SK-N-SH treated with all-trans-retinoic acid at 6 μM for 48 hours (cell line): ENCODE data around the gene ENPP7.

Experiments used
- ATAC-seq: fragments of 200-7000 bp; cut with Tn5 transposase; 3 replicates; pipeline ENCODE4 v1.9.1; 2020; ENCODE audit warnings: mild to moderate bottlenecking, moderate library complexity
- ARNTL ChIP-seq: fragments of 450-650 bp; formaldehyde crosslinking; IDR thresholded peaks from 2 replicates; pipeline ENCODE4 v1.5.0; 2020; ENCODE audit warnings: low read depth, mild to moderate bottlenecking, moderate library complexity, borderline replicate concordance
- BACH2 ChIP-seq: fragments of 250-450 bp; sonication (Bioruptor Pico); IDR thresholded peaks from 2 replicates; pipeline ENCODE4 v1.9.0; 2021; ENCODE audit warnings: mild to moderate bottlenecking, borderline replicate concordance
- CSDC2 ChIP-seq: fragments of 250-450 bp; sonication (Bioruptor Pico); IDR thresholded peaks from 2 replicates; pipeline ENCODE4 v1.5.0; 2020; ENCODE audit warnings: mild to moderate bottlenecking, moderate library complexity
- ESRRG ChIP-seq: fragments of 250-450 bp; sonication (Bioruptor Pico); IDR thresholded peaks from 2 replicates; pipeline ENCODE4 v1.6.1; 2021; ENCODE audit warnings: mild to moderate bottlenecking
- GLIS3 ChIP-seq: fragments of 250-450 bp; sonication (Bioruptor Pico); IDR thresholded peaks from 2 replicates; pipeline ENCODE4 v1.5.0; 2020; ENCODE audit warnings: mild to moderate bottlenecking, moderate library complexity
- ISL1 ChIP-seq: fragments of 250-450 bp; sonication (Bioruptor Pico); IDR thresholded peaks from 2 replicates; pipeline ENCODE4 v2.1.2; 2022; ENCODE audit warnings: mild to moderate bottlenecking, moderate library complexity
- OSR1 ChIP-seq: fragments of 250-450 bp; sonication (Bioruptor Pico); IDR thresholded peaks from 2 replicates; pipeline ENCODE4 v1.8.0; 2022; ENCODE audit warnings: moderate library complexity, mild to moderate bottlenecking, inconsistent platforms
- PPARA ChIP-seq: fragments of 250-450 bp; sonication (Bioruptor Pico); IDR thresholded peaks from 2 replicates; pipeline ENCODE4 v1.5.0; 2020; ENCODE audit warnings: mild to moderate bottlenecking, borderline replicate concordance
- RARB ChIP-seq: fragments of 250-450 bp; sonication (Bioruptor Pico); IDR thresholded peaks from 2 replicates; pipeline ENCODE4 v1.8.0; 2021; ENCODE audit warnings: mild to moderate bottlenecking, moderate library complexity
- SNAI2 ChIP-seq: fragments of 250-450 bp; sonication (Bioruptor Pico); IDR thresholded peaks from 2 replicates; pipeline ENCODE4 v1.5.0; 2020; ENCODE audit warnings: mild to moderate bottlenecking, moderate library complexity
- TCF4 ChIP-seq: fragments of 250-450 bp; sonication (Bioruptor Pico); IDR thresholded peaks from 2 replicates; pipeline ENCODE4 v1.8.0; 2021; ENCODE audit warnings: mild to moderate bottlenecking, moderate library complexity, borderline replicate concordance
- TOX ChIP-seq: fragments of 250-450 bp; sonication (Bioruptor Pico); IDR thresholded peaks from 2 replicates; pipeline ENCODE4 v1.8.0; 2021; ENCODE audit warnings: mild to moderate bottlenecking, moderate library complexity, borderline replicate concordance
- ZFP3 ChIP-seq: fragments of 250-450 bp; sonication (Bioruptor Pico); IDR thresholded peaks from 2 replicates; pipeline ENCODE4 v1.5.0; 2020; ENCODE audit warnings: mild to moderate bottlenecking, moderate library complexity
- ZFP30 ChIP-seq: fragments of 450-650 bp; formaldehyde crosslinking; IDR thresholded peaks from 2 replicates; pipeline ENCODE4 v1.5.0; 2022; ENCODE audit warnings: mild to moderate bottlenecking, moderate library complexity
- ZNF565 ChIP-seq: fragments of 450-650 bp; formaldehyde crosslinking; conservative IDR thresholded peaks from 2 replicates; pipeline ENCODE4 v1.5.0; 2020; ENCODE audit warnings: low read depth, mild to moderate bottlenecking, moderate library complexity
- ZNF70 ChIP-seq: fragments of 450-650 bp; formaldehyde crosslinking; IDR thresholded peaks from 2 replicates; pipeline ENCODE4 v1.5.0; 2020; ENCODE audit warnings: mild to moderate bottlenecking, moderate library complexity
- TF ChIP-seq, protein P1 (sequence below): fragments of 250-450 bp; sonication (Bioruptor Pico); IDR thresholded peaks from 2 replicates; pipeline ENCODE4 v1.5.1; 2020; ENCODE audit warnings: low read depth, mild to moderate bottlenecking, moderate library complexity
- TF ChIP-seq, protein P2 (sequence below): fragments of 250-450 bp; sonication (Bioruptor Pico); IDR thresholded peaks from 2 replicates; pipeline ENCODE4 v1.5.0; 2020; ENCODE audit warnings: mild to moderate bottlenecking, moderate library complexity
- TF ChIP-seq, protein P3 (sequence below): fragments of 250-450 bp; sonication (Bioruptor Pico); IDR thresholded peaks from 2 replicates; pipeline ENCODE4 v1.8.0; 2020; ENCODE audit warnings: mild to moderate bottlenecking, moderate library complexity, borderline replicate concordance

The ENPP7 gene

DNA sequence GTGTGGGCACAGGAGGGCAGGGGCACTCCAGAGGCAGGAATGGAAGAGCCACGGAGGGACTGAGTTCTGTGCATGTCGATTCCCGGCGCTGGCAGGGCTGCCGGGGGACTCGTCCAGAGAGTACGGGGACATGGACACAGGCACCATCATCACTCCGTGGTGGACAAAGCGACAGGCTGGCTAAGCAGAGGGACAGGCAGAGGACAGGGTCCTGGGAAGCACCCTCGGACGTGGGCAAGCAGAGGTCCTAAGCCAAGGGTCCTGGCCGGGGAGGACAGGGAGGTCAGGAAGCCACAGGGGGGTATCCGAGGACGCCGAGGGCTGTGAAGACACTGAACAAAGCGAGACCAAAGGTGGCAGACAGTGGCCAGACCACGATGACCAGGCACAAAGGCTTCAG lies 44.3 kb upstream of the ENPP7 start:
- no peak for ATAC-seq
- TF ChIP-seq ZNF70 (CRISPR knock-in tag) (no peak), BACH2 (CRISPR knock-in tag) (no peak), ZFP30 (CRISPR knock-in tag) (no peak), CSDC2 (CRISPR knock-in tag) (no peak), ESRRG (no peak), SNAI2 (no peak), ZFP3 (CRISPR knock-in tag) (no peak)
- TF ChIP-seq, protein P1, sequence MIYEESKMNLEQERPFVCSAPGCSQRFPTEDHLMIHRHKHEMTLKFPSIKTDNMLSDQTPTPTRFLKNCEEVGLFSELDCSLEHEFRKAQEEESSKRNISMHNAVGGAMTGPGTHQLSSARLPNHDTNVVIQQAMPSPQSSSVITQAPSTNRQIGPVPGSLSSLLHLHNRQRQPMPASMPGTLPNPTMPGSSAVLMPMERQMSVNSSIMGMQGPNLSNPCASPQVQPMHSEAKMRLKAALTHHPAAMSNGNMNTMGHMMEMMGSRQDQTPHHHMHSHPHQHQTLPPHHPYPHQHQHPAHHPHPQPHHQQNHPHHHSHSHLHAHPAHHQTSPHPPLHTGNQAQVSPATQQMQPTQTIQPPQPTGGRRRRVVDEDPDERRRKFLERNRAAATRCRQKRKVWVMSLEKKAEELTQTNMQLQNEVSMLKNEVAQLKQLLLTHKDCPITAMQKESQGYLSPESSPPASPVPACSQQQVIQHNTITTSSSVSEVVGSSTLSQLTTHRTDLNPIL (CRISPR knock-in tag): no peak
- TF ChIP-seq, protein P2, sequence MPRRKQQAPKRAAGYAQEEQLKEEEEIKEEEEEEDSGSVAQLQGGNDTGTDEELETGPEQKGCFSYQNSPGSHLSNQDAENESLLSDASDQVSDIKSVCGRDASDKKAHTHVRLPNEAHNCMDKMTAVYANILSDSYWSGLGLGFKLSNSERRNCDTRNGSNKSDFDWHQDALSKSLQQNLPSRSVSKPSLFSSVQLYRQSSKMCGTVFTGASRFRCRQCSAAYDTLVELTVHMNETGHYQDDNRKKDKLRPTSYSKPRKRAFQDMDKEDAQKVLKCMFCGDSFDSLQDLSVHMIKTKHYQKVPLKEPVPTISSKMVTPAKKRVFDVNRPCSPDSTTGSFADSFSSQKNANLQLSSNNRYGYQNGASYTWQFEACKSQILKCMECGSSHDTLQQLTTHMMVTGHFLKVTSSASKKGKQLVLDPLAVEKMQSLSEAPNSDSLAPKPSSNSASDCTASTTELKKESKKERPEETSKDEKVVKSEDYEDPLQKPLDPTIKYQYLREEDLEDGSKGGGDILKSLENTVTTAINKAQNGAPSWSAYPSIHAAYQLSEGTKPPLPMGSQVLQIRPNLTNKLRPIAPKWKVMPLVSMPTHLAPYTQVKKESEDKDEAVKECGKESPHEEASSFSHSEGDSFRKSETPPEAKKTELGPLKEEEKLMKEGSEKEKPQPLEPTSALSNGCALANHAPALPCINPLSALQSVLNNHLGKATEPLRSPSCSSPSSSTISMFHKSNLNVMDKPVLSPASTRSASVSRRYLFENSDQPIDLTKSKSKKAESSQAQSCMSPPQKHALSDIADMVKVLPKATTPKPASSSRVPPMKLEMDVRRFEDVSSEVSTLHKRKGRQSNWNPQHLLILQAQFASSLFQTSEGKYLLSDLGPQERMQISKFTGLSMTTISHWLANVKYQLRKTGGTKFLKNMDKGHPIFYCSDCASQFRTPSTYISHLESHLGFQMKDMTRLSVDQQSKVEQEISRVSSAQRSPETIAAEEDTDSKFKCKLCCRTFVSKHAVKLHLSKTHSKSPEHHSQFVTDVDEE (CRISPR knock-in tag): no peak

DNA sequence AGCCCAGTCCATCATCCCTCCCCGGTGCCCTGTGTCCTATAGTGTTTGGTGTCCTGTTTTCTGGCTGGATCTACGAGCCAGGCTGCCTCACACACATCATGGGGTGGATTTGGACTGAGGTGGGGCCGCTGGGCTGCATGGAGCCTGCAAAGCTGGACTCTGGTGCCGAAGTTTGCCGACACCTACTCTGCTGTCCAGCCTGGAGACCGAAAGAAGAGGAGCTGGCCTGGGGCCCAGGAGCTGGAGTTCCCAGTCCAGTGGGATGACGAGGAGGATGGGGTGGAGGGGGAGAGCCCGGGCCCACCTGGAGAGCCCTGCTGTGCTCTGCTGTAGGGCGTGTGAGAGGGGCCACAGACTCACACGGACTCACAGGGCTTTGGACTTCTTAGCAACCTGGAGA lies 40.3 kb upstream of the ENPP7 start:
- no peak for TF ChIP-seq ARNTL (CRISPR knock-in tag)
- no peak for TF ChIP-seq ISL1 (CRISPR knock-in tag)
- TF ChIP-seq ZNF70 (CRISPR knock-in tag): no peak
- TF ChIP-seq ZNF565 (CRISPR knock-in tag): no peak
- no peak for TF ChIP-seq OSR1 (CRISPR knock-in tag)
- TF ChIP-seq PPARA: no peak
- no peak for TF ChIP-seq SNAI2
- ATAC-seq: no peak

DNA sequence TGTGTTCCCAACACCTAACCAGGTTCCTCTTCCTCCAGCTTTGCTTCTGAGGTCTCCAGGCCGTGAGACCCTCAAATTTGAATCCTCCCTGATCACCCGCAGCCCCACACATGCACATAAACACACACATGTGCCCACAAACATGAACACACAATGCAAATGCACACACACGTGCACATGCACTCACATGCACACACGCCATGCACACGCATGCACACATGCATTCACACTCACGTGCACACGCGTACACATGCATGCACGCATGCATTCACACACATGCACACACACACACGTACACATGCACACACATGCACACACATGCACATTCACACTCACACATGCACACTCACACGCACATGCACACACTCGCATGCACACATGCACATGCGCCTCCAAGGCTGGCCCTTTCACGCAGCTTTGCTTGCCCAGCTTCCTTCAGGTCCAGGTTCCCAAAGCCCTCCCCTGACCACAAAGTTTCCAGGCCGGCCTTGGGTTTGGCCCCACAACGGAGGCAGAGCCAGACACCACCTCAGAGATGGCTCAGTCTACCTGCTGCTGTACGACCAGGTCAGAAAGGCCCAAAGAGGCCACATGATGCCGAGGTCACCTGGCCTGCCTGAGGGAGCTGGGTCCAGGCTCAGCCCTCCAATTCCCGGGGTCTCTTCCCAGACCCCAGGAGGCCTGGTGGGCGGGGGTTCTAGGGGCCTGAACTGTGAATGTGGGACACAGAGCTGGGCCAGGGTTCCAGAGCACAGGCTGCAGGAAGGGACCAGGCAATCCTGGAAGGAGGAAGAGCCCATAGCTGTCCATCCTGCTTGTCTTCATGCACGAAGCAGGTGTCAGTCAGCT lies 39.5 kb upstream of the ENPP7 start:
- TF ChIP-seq, protein P3, sequence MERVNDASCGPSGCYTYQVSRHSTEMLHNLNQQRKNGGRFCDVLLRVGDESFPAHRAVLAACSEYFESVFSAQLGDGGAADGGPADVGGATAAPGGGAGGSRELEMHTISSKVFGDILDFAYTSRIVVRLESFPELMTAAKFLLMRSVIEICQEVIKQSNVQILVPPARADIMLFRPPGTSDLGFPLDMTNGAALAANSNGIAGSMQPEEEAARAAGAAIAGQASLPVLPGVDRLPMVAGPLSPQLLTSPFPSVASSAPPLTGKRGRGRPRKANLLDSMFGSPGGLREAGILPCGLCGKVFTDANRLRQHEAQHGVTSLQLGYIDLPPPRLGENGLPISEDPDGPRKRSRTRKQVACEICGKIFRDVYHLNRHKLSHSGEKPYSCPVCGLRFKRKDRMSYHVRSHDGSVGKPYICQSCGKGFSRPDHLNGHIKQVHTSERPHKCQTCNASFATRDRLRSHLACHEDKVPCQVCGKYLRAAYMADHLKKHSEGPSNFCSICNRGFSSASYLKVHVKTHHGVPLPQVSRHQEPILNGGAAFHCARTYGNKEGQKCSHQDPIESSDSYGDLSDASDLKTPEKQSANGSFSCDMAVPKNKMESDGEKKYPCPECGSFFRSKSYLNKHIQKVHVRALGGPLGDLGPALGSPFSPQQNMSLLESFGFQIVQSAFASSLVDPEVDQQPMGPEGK (CRISPR knock-in tag): no peak
- TF ChIP-seq ZNF565 (CRISPR knock-in tag) (no peak), OSR1 (CRISPR knock-in tag) (no peak), ARNTL (CRISPR knock-in tag) (no peak), SNAI2 (no peak), GLIS3 (CRISPR knock-in tag) (no peak), ZFP3 (CRISPR knock-in tag) (no peak), RARB (CRISPR knock-in tag) (no peak)
- no peak for ATAC-seq

DNA sequence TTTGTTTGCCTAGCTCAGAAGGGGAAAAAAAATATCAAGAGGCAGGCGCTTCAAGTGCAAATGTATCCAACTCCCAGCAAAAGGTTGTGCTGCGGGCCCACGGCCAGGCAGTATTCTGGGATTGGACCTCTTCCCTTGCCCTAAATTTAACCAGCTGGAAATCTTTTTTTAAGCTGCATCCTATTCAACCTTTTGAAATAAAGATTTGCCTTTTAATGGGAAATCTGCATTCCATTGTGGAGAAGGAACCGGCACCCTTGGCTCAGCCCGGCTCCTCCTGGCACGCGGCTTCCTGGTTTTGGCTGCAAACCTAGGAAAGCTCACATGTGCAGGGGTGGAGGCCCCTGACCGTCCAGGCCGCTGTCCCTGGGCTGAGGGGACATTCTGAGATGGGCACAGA lies 38.8 kb upstream of the ENPP7 start:
- no peak for ATAC-seq
- TF ChIP-seq ZNF70 (CRISPR knock-in tag) (no peak), ARNTL (CRISPR knock-in tag) (no peak), TCF4 (CRISPR knock-in tag) (no peak), TOX (CRISPR knock-in tag) (no peak), ISL1 (CRISPR knock-in tag) (no peak)

DNA sequence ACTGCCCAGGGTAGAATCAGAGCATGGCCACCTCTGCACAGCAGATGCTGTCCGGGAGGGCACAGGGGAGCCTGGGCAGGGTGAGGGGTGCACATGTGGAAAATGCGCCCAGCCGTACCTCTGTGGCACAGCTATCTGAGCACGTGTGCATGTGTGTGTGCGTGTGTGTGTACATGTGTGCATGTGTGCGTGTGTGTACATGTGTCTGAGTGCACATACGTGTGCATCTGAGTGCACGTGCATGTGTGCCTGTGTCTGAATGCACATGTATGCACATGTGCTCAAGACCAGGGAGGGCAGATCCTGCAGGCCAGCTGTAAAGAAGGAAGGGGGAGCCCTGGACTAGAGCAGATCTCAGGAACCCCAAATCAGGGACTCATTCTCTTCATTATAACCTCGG lies 37.3 kb upstream of the ENPP7 start:
- TF ChIP-seq, protein P3 (CRISPR knock-in tag): no peak
- no peak for TF ChIP-seq ZNF70 (CRISPR knock-in tag)
- no peak for ATAC-seq
